Stimulated activated CD8-positive, alpha-beta memory T cell treated with anti-CD3 and anti-CD28 coated beads, Interleukin-15, amount 100 ng/mL, for 48 hours (primary cell): ENCODE data around the gene KRT31.
"Not testable (repeated sequence)": the region's sequence is repeated elsewhere in the genome, so short reads cannot be mapped to it uniquely, and the experiment has no call there.

Experiments
- DNase-seq, 2 donors: peaks; one replicate each; pipeline ENCODE4 v3.0.0-alpha.2; 2020; ENCODE audit warnings: low read depth in 2 of 2

KRT31 gene

GRCh38 chr17:41390411-41390938 is 6.9 kb downstream of the KRT31 start:
- DNase-seq = no peak

GRCh38 chr17:41387670-41388069 is 9.7 kb downstream of the KRT31 start:
- DNase-seq = no peak

GRCh38 chr17:41386227-41386626 is 11.2 kb downstream of the KRT31 start:
- no peak for DNase-seq

DNA sequence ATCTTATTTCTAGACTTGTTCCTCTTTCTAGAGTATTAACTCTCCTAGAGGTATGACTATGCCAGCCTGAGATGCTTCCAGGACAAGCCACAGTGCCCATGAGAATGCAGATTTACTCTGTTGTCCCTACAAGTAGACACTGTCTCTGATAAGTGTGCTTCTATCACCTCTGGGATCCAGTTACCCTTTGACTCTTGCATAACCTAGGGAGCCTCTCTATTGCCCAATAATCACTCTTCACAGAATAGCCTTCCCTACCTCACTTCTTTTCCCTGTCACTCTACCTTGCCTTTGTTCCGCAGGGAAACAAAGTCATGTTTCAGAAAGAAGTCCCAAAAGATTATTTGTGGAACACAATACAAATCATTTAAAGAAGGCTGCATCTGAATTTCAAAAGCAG is 13.7 kb downstream of the KRT31 start:
- DNase-seq = no peak

GRCh38 chr17:41382394-41382793 is 15.0 kb downstream of the KRT31 start:
- no peak for DNase-seq

DNA sequence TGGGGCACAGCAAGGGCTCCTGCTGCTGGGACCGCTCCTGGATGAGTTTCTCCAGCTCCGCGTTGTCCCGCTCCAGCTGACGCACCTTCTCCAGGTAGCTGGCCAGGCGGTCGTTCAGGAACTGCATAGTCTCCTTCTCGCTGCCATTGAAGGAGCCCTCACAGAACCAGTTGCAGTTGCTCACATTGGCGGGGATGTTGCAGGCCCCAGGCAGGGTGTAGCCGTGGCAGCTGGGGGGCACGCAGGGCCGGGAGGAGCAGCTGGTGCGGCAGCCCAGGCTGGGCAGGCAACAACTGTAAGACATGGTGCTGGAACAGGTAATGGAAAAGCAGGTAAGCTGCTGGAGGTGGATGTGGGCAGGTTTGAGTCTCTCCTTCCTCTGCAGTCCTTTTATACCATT is 15.5 kb downstream of the KRT31 start, which contains the start of gene KRT34:
Gene KRT34, minus strand, starts transcription at position 364 of the 400 bp plus-strand sequence. Its CDS starts 60 bp downstream, at position 304.
- DNase-seq = not testable (repeated sequence)

- not testable (repeated sequence) for DNase-seq
Measured at GRCh38 chr17:41380091-41380490, 17.3 kb downstream of the KRT31 start.

DNA sequence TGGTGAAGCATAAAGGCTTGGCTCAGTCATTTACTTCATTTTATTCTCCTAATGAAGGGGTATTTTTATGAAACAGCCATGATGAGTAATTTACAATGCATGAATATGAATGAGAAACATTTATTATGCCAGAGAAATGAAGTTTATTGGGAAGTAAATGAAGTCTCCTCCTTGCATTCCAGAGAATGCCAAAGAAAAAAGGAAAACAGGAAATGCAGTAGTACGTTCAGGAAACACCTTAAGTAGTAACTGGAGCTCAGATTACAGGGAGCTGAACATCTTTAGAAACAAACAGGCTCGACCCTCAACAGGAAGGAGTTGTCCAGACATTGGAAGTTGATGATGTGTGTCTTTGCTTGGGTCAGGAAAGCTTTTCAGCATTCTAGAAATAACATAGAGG is 19.9 kb downstream of the KRT31 start:
- DNase-seq = no peak

DNA sequence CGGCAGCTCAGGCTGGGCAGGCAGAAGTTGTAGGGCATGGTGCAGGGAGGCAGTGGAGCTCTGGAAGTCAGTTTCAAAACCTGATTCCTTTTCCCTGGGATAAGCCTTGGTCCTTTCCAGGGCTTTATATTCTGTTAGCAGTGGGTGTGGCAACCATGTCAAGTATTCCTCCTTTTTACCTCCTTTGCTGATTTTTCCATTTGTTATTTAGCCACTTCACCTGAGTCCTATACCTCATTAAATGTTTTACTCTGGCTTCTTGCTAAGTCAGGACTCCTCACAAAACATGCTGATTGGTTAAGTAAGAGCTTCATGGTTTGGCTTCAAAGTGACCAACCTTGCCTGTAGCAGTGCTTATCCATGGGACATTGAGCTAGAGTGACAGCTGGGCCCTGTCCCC is 27.7 kb downstream of the KRT31 start, which contains the start of gene KRT33B:
Gene KRT33B, minus strand, starts transcription at position 101 of the 400 bp plus-strand sequence. Its CDS starts 63 bp downstream, at position 38.
- DNase-seq = no peak

GRCh38 chr17:41369023-41369422 is 28.4 kb downstream of the KRT31 start:
- no peak for DNase-seq

GRCh38 chr17:41367426-41368075 is 29.9 kb downstream of the KRT31 start:
- no peak for DNase-seq

GRCh38 chr17:41366070-41366469 is 31.3 kb downstream of the KRT31 start:
- DNase-seq = no peak

GRCh38 chr17:41363881-41364280 is 33.5 kb downstream of the KRT31 start:
- DNase-seq = no peak

DNA sequence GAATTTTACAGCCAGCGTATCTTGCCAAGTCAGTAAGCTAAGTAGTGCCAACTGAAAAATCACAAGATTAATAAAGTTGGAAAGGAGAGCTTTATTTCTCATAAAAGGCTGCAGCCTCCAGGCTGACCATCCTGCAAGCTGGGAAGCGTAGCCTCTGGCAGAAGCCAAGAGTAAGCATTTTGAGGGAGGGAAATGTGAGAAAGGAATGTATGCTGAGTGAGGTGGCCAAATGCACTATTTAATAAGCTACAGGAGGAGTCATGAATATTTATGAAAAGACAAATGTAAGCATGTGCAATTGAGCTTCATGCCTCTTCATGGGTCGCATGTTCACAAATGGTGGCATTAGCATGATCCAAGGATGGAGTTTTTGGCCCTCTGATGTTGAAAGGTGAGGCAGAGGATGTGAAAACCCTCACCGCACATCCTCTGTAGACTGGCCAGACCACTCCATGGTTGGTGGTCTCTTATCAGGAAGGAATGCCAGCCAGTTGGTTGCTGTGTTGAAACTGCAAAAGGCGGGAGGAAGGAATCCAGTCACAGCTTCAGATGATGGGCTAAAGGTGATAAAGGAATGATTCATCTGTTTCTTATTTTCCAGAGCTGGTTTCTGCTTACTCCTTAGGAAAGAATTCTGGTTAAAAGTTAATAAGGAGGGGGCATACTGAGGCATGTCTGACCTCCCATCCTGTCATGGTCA is 37.0 kb downstream of the KRT31 start:
- no peak for DNase-seq

GRCh38 chr17:41354536-41354935 is 42.9 kb downstream of the KRT31 start:
- DNase-seq = no peak

- no peak for DNase-seq
Measured at GRCh38 chr17:41352597-41353366, 44.6 kb downstream of the KRT31 start.

DNA sequence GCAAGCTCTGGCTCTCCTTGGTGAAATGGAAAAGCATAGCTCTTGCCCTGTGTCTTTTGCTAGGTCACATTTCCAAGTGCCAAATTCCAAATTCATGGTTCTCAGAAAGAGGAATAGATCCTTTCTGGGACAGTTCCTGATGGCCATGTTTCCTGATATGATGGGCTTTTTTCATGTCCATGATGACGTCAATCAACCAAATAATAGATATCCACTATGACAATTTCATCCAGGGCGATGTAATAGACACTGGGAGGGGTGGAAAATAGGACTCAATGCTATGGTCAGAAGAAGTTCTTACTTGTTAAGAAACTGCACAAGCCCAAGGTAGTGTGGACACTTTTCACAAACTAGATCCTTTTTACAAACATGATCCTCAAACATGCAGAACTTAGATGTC is 46.2 kb downstream of the KRT31 start:
- DNase-seq = no peak

DNA sequence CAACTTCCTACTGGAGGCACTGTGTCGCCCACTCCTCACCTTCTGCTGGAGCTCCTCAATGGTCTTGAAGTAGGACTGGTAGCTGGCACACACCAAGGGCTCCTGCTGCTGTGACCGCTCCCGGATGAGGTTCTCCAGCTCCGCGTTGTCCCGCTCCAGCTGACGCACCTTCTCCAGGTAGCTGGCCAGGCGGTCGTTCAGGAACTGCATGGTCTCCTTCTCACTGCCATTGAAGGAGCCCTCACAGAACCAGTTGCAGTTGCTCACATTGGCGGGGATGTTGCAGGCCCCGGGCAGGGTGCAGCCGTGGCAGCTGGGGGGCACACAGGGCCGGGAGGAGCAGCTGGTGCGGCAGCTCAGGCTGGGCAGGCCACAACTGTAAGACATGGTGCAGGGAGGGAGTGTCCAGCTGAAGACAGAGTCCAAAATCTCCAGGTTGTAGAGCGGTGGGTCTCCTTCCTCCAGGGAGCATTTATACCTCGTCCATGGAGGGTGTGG is 47.0 kb downstream of the KRT31 start, which contains the start of gene KRT33A:
Gene KRT33A, minus strand, starts transcription at position 448 of the 498 bp plus-strand sequence. Its CDS starts 61 bp downstream, at position 387.
- DNase-seq = not testable (repeated sequence)

GRCh38 chr17:41347869-41348760 is 49.3 kb downstream of the KRT31 start:
- no peak for DNase-seq

DNA sequence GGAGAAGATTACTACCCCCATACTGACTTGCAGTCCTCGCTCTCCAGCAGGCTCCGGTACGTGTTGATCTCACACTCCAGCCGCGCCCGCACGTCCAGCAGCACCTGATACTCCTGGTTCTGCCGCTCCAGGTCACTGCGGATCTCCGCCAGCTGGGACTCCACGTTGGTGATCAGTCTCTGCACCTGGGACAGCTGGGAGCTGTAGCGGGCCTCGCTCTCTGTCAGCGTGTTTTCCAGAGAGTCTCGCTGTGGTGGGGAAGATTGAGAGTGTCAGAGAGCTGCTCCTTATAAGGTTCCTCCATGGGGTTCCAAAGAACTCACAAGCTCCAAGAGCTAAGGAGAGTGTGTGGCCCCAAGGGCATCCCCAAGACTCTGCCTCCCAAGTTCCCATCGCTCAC is 51.0 kb downstream of the KRT31 start:
- DNase-seq = not testable (repeated sequence)

GRCh38 chr17:41345992-41346391 is 51.4 kb downstream of the KRT31 start:
- no peak for DNase-seq
